OCI-M2 (cell line): ENCODE measurements around the gene KRT1.

Source experiments
- DNase-seq: peaks from one replicate; lab custom pipeline; 2025; ENCODE audit not compliant: unreplicated experiment; lab: John Stamatoyannopoulos, UW

KRT1 gene

DNA sequence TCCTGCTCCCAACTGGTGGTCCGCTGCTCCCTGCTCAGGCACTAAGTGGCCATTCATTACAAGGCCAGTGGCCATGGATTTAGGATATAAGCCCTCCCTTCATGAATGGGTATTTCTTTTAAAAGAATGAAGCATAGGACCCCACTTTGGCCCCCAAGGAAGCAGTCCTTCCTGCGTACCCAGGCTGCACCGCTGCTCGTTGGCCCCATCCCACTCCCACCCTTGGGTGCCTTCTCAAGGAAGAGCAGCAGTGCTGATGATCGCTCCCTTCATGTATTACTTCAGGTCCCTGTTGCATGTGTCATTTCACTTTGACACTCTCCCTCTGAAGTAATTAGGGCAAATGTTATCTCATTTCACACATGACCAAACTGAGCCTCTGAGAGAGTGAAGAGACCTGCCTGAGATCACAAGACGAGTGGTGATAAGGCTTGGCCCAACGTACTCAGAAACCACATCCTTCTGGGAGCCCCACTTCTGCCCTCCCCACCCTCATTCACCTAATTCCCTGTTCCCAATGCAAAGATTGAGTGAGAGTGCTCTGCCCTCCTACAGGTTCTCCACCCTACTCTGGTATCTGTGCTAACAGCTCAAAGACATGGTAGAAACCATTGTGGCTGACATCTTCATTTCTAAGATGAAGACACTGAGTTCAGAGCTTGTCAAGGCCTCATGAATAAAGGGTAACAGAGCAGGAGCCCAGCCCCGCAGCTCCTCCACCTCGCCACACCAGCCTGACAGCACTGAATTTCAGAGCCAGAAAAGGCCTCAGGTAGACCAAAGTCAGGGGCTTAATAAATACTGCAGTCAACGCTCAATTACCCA, 17.9 kb downstream of the KRT1 start:
- no peak for DNase-seq

DNA sequence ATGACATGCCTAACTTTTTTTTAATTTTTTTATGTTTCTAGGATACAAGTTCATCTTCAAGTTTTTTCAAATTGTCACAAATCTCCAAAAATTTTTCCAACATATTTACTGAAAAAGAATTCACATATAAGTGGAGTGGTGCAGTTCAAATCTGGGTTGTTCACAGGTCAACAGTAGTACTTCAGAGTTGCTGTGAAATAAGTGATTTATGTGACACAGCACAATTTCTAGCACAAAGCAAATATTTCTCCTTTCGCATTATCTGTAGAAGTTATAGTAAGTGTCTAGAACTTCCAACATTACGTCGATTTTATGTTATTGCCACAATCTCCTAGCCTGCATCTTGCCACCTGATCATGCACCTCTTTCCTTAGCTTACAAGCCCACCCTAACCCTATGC, 18.5 kb downstream of the KRT1 start:
- DNase-seq = no peak

DNA sequence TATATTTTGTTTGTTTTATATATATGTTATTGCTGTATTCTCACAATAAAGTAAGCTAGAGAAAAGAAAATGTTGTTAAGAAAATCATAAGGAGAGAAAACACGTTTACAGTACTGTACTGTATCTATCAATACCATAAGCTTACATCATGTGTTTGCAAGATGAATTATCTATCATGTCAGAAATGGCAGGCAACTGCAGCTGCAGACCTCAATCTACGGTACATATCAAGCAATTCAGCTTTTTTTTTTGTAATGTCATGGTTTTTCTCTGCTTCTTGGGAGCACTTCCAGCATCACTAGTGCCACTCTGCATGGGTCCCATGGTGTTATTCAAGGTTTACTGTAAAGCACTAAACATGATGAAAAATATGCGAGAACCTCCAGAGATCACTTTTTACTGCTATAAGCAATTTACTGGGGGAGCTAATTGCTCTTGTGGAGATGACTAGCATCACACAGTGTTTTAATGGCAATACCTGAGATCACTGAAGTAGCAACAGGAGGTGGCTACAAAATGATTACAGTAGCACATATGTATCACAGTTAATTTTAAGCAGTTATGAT, 19.2 kb downstream of the KRT1 start:
- DNase-seq = no peak

DNA sequence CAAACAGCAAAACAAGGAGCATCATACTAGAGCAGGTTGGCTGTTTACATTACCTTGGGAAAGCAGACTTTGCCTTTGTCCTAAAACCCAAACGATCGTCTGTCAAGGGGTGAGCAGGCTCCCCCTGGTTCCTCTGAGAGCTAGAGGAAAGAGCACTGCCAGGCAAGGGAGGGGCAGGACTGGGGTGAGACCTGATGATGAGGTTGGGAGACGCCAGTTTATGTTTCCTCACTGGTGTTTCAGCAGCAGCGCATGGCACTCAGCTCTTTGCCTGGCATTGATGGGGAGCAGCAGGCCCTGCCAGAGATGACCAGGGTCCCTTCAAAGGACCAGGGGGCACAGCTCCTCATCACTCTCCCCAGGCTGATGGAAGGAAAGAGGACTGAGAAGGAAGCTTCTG, 20.3 kb downstream of the KRT1 start:
- DNase-seq = no peak

DNA sequence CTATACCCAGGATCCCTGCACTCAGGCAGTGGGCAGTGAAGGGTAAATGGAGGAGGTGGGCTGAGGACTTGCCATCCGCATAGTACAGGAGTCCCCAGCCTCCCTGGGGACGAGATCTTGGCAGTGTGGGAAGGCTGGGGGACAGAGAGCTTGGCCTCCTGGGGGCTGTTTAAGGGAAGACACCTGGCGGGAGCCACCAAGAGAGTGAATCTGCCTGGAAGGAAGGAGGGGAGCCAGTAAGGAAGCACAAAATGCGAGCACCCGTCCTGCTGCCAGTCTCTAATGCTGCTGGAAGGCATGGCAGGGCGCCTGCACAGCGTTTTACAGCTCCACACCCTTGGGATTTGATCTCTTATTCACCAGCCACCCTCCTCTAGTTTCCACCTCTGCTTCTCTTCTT, 20.8 kb downstream of the KRT1 start:
- no peak for DNase-seq

DNA sequence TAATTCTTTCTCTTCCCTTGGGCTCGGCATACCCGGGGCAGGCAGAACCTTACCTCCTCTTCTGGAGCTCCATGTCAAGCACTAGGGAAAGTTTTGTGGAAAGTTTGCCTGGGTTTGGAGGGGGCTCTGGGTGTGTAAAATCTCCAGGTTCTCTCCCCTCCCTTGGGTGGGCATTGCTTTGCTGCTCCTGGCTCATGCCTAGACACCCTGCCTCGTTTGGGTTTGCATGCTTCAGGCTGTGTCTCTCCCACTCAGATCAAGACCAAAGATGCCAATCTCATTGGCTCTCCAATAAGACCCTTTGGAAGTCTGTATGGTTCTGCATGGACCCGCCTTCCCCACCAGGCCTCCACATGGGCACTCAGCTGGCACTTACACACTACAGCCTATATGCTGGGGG, 22.0 kb downstream of the KRT1 start:
- no peak for DNase-seq

DNA sequence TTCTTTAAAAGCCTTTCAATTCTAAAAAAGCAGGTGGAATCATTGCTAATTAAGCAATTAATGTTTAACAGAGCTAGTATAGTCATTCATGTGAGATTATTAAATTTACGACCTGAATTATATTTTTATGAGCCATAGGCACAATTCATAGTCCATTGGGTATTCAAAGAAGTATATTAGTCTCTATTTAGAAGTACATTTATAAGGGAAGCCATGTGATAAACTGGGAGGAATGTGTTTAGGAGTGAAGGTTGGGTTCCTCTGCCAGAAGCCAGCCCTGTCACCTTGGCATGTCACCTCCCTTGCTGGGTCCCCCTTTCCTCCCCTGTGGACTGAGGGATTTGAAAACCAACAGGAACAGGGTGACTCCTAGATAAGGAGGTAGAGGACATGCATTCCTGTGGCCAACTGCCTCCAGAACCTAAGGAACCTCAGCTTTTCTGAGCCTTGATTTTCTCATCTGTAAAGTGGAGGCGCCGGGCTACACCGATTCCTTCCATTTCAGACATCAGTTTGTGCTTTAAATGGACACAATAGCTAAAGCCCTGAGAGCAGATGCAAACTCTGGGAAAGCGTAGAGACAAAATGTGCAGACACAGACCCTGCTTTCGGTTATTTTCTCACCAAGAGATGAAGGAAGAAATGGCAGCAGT, 22.8 kb downstream of the KRT1 start:
- no peak for DNase-seq

DNA sequence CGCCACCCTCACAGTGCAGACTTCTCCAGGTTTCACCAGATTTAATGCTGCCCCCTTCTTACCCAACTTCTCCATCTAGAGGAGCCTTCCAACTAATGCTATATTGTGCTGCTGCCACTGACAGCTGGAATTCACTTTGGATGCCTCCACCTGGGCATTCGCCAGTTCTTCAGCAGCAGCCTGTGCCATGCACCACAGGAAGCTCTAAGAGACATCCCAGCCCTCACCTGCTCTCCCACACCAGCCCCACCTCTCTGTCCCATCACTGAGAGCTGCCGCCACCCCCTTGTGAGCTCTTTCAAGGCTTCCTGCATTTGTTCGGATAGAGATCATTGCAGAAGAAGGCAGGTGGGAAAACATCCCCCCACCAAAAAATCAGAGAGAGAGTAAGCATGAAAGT, 23.6 kb downstream of the KRT1 start:
- no peak for DNase-seq

DNA sequence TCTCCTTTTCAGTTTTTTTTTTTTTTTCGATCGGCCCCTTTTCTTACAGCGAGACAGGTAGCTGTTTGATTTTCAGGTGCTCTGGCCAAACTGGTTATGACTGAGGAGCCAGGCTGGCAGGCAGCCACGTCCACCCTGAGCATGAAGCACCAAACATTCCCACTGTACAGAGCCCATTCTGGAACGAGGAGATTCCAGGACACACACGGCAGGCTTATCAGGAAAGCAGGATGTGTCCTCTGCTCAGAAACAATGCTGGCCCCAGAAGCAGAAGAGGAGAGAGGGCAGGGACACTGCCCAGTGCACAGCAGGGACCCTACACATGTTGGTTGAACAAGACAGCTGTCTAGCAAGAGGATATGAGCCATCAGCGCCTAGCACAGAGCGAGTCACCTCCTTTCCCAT, 24.5 kb downstream of the KRT1 start:
- DNase-seq = no peak

DNA sequence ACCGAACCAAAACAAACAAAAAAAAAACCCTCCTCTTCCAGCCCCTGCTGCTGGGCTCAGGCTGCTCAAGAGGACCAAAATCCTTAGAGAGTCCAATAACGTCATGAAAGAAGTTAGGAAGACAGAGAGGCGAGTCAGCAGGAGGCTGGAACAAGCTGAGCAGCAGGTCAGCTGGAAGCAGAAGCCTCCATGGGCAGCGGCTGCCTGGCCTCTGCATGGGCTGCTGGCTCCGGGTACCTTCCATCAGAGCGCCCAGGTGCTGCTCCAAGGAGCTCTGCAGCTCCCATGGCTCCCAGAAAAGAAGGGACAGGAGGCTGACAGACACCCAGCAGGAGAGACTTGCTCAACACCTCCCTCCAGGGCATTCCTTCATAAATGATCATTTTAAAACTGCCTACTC, 25.0 kb downstream of the KRT1 start:
- DNase-seq = no peak

DNA sequence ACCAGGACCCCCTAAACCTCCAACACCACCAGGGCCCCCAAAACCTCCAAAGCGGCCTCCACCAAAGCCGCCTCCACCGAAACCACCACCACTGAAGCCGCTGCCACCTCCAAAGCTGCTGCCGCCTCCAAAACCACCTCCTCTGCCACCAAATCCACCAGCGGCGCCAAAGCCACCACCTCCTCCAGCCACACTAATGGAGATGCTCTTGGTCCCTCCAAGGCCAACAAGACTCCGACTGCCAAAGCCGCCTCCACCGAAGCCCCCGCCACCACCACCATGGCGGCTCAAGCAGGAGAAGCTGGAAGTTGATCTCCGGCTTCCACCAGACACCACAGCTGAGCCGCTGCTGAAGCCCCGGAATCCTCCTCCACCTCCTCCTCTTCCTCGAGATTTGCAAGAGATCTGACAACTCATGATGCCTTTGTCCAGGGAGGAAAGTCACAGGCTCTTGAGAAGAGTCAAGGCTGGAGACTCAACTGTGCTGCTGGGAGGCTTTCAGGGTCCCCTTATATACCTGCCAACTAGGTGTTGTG, 28.4 kb downstream of the KRT1 start, which contains the start of gene KRT2:
Gene KRT2 (minus strand): TSS at position 486 of the 536 bp plus-strand sequence. CDS start 69 bp downstream, at position 417.
- DNase-seq = no peak

DNA sequence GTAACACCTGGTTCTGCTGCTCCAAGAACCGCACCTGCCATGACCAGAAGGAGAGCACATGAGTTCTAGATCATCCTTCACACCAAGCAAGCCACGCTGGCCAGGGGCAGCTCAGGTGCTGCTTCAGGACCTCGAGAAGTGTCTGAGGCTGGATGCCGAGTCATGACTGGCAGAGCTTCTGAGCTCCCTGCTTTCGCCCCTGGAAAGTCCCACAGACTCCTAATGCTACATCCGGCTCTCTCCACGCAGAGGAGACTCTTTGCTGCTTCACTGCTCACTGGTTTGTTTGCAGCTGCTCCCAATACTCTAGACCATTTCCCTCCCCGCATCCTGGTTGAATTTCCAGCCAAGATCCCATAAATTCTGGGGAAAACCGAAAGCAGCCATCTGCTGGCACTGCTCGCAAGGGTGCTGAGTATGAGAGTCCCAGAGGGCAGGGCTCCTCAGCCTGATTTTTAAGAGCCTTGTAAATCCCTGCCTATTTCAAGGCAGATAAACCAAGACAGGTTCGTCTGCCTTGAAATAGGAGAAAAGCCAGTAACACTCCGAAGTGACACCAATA, 29.6 kb downstream of the KRT1 start:
- DNase-seq = no peak

DNA sequence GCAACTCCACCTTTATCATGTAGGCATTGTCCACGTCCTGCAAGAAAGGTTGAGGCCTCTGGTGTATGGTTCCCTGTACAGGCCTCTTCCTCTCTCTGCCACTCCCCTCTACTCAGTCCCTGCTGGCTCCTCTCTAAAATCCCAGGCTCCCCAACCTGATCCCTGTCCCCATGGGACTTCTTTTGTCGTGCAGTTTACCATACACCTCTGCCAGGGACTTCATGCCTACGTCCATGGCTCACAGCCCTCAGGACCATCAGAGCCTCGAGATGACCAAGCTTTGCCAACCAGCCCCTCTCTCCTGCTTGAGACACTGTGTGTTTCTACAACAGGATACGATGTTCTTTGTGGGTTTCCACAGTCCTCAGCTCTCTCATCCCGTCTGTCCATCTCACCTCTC, 31.1 kb downstream of the KRT1 start:
- DNase-seq = no peak

DNA sequence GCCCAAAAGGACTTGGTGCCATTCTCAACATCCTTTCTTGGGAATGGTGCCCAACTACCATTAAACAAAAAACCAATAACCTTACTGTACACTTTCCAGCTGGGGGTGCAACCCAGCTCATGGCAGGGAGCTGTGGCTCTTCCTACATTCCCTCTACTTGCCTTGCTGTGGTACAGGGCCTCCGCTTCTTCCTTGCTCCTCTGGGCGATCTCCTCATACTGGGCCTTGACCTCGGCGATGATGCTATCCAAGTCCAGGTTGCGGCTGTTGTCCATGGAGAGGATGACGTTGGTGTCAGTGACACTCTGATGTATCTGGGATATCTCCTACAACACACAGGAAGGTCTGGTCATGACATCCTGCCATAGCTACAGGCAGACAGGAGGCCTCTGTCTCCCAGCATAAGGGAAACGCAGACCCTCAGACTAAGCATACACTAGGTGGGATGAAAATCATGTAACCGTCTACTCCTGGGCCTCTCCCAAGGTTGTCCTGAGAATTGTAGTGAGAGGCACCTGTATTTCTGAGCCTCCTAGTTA, 32.1 kb downstream of the KRT1 start:
- DNase-seq = no peak

DNA sequence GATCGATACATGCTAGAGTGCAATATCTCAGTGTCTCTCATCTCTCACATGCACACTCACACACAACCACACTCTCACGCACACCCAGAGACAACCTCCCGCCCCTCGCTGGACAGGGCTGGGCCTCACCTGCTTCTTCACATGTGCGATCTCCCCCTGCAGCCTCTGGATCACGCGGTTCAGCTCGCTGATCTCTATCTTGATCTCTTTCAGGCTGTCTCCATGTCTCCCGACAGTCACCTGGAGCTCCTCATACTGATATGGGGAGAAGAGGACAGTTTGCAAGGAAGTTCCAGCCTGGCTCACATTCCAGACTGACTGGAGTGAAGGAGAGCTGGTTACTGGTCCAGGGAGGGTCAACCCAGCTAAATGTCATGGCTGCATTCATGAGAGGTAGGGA, 32.6 kb downstream of the KRT1 start:
- DNase-seq = no peak

DNA sequence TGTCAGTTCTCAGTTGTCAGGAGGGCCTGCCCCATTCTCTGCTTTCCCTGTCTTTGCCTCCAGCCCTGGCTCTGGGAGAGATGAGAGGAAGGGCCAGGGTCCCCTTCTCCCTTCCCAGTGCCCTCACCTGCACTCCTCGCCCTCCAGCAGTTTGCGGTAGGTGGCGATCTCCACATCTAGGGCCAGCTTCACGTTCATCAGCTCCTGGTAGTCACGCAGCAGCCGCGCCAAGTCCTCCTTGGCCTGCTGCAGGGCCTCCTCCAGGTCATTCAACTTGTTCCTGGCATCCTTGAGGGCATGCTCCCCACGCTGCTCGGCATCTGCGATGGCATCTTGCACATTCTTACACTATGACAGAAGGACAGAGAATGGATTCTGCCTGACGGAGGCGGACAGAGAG, 33.6 kb downstream of the KRT1 start:
- DNase-seq = no peak

DNA sequence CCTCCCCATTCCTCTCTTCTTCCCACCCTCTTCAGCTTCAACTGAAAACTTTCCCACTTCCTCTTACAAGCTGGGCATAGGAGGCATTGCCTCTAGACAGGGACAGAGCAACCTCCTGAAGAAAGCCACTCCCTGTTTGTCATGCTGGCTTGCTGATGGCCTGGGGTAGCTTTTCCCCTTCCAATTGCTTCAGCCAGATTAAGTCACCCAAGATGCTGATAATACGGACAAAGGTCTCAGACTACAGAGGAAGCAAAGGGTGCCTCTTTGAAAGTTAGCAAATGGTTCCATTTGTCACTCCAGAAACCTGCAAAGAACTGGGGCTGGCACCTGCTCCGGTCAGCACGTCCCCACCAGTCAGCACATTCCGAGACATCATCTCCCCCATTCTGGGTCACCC, 34.2 kb downstream of the KRT1 start:
- no peak for DNase-seq

DNA sequence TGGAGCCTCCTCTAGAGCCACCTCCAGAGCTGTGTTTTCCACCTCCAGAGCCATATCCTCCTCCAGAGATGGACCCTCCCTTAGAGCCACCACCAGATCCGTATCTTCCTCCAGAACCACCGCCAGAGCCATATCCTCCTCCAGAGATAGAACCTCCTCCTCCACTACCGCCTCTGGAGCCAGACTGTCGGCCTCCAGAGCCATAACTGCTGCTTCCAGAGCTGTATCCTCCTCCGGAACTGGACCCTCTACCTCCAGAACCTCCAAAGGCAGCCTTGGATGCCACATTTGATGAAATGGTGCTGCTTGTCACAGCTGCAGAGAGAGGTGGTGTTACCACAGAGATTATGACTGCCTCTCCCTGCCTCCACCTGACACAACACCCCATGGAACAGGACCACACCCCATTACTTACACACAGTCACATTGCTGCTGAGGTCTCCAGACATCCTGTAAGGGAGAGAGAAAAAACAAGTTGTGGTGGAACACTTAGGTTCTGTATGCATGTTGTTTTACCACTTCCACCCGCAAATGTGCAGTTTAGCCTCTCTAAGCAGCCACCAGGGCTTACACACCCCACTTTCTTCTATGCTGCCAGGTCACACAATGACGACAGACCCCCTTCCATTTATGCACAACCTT, 35.0 kb downstream of the KRT1 start:
- no peak for DNase-seq

DNA sequence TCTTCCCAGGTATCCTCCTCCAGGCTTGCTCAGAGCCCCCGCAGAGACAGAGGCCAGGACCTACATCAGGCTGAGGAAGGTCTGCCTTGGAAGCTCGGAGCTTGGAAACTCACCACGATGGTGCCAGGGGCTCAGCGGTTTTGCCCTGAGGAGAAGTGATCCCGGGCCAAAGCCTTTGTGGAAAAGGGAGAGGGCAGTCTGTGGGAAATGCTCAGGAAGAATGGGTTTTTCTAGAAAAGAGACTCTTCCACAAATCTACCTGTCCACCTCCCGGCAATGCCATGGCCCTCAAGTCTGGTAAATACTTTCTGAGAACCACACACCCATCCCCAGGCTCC, 36.2 kb downstream of the KRT1 start:
- no peak for DNase-seq

DNA sequence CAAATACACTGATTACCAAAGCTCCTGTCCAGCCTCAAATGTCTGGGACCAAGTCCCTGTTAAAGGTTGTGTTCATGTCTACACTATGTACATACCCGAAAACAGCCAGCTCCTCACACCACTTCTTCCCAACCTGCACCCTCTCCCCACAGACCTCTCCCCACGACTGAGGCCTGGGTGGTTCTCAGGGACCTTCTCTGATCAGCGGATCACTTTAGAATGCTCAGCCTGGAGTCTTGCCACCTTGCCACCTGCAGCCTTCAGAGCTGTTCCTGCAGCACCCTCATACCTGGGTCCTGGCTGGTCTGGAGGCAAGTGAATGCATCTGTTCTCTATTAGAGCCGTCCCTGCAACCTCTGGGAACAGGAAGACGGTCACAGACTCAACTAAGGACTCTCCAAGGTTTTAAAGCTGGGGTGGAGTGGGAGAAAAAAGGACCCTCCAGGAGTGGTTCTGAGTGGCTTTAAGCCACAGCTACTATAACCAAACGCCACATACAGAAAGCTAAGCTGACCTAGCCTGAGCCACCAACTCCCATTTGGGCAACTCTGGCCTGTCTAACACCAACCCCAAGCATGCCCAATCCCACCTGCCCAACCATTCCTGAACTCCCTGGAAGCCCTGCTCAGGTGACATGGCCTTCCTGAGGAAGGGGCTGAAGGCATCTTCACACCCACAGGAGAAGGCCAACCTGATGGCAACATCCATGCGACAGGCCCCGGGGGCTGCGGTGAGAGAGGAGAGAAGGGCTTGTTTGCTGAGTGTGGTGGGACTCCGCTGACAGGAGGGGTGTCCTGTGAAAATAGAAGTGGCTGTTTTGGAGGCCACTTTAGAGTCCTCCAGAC, 36.8 kb downstream of the KRT1 start:
- no peak for DNase-seq
